B cell (primary cell): ENCODE data around the gene PSAP. TPM values are rescaled to one million over a fixed set of nuclear protein-coding genes. Genes with fewer than 3 reads are reported as not detected.
A peak's percentile ranks its signal among the peaks of the same experiment; 100 is the strongest.

Experiments
- ATAC-seq: fragments of 200-7000 bp; cut with Tn5 transposase; one replicate; pipeline ENCODE4 v1.10.0; 2021; ENCODE audit warnings: low read depth, mild to moderate bottlenecking, moderate number of reproducible peaks, moderate library complexity
- CTCF ChIA-PET: fragments of 350-600 bp; sonication (Branson Sonifier 250); formaldehyde crosslinking; loops from one replicate; lab custom pipeline; 2021; ENCODE audit warnings: antibody characterized with exemption, inconsistent platforms; lab: Charles Lee
- POLR2A ChIA-PET: fragments of 350-600 bp; sonication (Branson Sonifier 250); formaldehyde crosslinking; loops from one replicate; lab custom pipeline; 2021; ENCODE audit warnings: antibody characterized with exemption; lab: Charles Lee
- DNase-seq: peaks from one replicate; pipeline ENCODE4 v3.0.0; 2013
- H2AFZ ChIP-seq: 2 replicates; pipeline ENCODE4 v1.6.1; 2012; ENCODE audit warnings: mild to moderate bottlenecking, low read depth, low read length; ENCODE audit not compliant: insufficient read depth, poor library complexity, severe bottlenecking
- H3K27ac ChIP-seq, 2 donors: 1 replicate in 1 of 2; 2 replicates in 1 of 2; pipeline ENCODE4 v1.5.1; 2012 to 2013; ENCODE audit warnings: low read length in 2 of 2, mild to moderate bottlenecking in 2 of 2, moderate library complexity in 1 of 2
- H3K27me3 ChIP-seq, 4 experiments: fragments of 200-600 bp in 1 of 4; sonication (generic) in 1 of 4; replicated peaks in 1 of 4; 1 replicate in 2 of 4; 2 replicates in 2 of 4; pipeline versions ENCODE4 v1.6.1 to v1.7.0; 2013 to 2016; ENCODE audit warnings: low read length in 3 of 4, mild to moderate bottlenecking in 2 of 4, mixed read lengths in 1 of 4, moderate library complexity in 1 of 4; ENCODE audit not compliant: insufficient read depth in 4 of 4, control insufficient read depth in 3 of 4; ENCODE audit errors: control extremely low read depth in 1 of 4
- H3K36me3 ChIP-seq, 2 experiments: replicated peaks in 1 of 2; 1 replicate in 1 of 2; 2 replicates in 1 of 2; pipeline versions ENCODE4 v1.6.1 to v1.7.1; 2013; ENCODE audit warnings: low read length in 1 of 2; ENCODE audit not compliant: insufficient read depth in 2 of 2, control insufficient read depth in 1 of 2; ENCODE audit errors: control extremely low read depth in 1 of 2, extremely low read depth in 1 of 2
- H3K4me1 ChIP-seq, 2 donors: fragments of 200-600 bp in 1 of 2; sonication (generic) in 1 of 2; 1 replicate in 1 of 2; 2 replicates in 1 of 2; pipeline versions ENCODE4 v1.5.1 to v1.6.1; 2013 to 2017; ENCODE audit warnings: low read length in 2 of 2; ENCODE audit not compliant: control insufficient read depth in 2 of 2, insufficient read depth in 2 of 2
- H3K4me2 ChIP-seq: replicated peaks from 2 replicates; pipeline ENCODE3; 2012; ENCODE audit warnings: mild to moderate bottlenecking, low read depth, low read length; ENCODE audit not compliant: poor library complexity, severe bottlenecking
- H3K4me3 ChIP-seq, 5 experiments: fragments of 200-600 bp in 1 of 5; sonication (generic) in 1 of 5; 1 replicate in 3 of 5; 2 replicates in 2 of 5; pipeline versions ENCODE4 v1.5.1 to v1.7.0; 2011 to 2016; ENCODE audit warnings: low read length in 4 of 5, mild to moderate bottlenecking in 4 of 5, low read depth in 2 of 5, control low read depth in 1 of 5, moderate library complexity in 1 of 5; ENCODE audit not compliant: insufficient read depth in 1 of 5; ENCODE audit errors: control extremely low read depth in 1 of 5, extremely low read depth in 1 of 5
- H3K79me2 ChIP-seq: fragments of 200-600 bp; sonication (generic); one replicate; pipeline ENCODE4 v1.6.0; 2016; ENCODE audit warnings: low read length; ENCODE audit not compliant: control insufficient read depth, insufficient read depth
- H3K9ac ChIP-seq: fragments of 200-600 bp; sonication (generic); 2 replicates; pipeline ENCODE4 v1.6.1; 2017; ENCODE audit warnings: mild to moderate bottlenecking, low read length, moderate library complexity
- H3K9me3 ChIP-seq, 3 donors: one replicate each; pipeline versions ENCODE4 v1.6.1 to v1.7.1; 2013; ENCODE audit warnings: low read length in 2 of 3; ENCODE audit not compliant: control insufficient read depth in 2 of 3, insufficient read depth in 1 of 3; ENCODE audit errors: control extremely low read depth in 1 of 3
- H4K20me1 ChIP-seq: 2 replicates; pipeline ENCODE4 v1.6.0; 2012; ENCODE audit warnings: mild to moderate bottlenecking, low read length; ENCODE audit not compliant: insufficient read depth, control insufficient read depth, poor library complexity, severe bottlenecking
- H3K27ac Mint-ChIP-seq: one replicate; pipeline ENCODE4 v1.8.0; 2021; ENCODE audit warnings: mixed read lengths
- H3K27me3 Mint-ChIP-seq: one replicate; pipeline ENCODE4 v1.8.0; 2021; ENCODE audit warnings: mixed read lengths
- H3K4me1 Mint-ChIP-seq: one replicate; pipeline ENCODE4 v1.8.0; 2021; ENCODE audit warnings: mixed read lengths
- H3K4me3 Mint-ChIP-seq: one replicate; pipeline ENCODE4 v1.8.0; 2021; ENCODE audit warnings: mixed read lengths
- H3K9me3 Mint-ChIP-seq: one replicate; pipeline ENCODE4 v1.8.0; 2022; ENCODE audit warnings: mixed read lengths; ENCODE audit not compliant: insufficient read depth
- EZH2 ChIP-seq: IDR thresholded peaks from 2 replicates; pipeline ENCODE4 v1.6.1; 2012; ENCODE audit warnings: borderline replicate concordance, low read depth, mild to moderate bottlenecking, moderate library complexity, low read length; ENCODE audit not compliant: insufficient read depth, poor library complexity, severe bottlenecking
- WGBS: methylation state at CpG from one replicate; pipeline ENCODE4 v1.1.5; 2013; ENCODE audit warnings: missing lambda C conversion rate; ENCODE audit not compliant: insufficient coverage; 5-methylcytosine and 5-hydroxymethylcytosine counted together
- intact Hi-C: fragments of 100-400 bp; cut with micrococcal nuclease; formaldehyde crosslinking; loops from one replicate; pipeline ENCODE4 v1.10.0; 2022
- polyA plus RNA-seq: library from polyadenylated mRNA; depleted of rRNA; stranded (reverse); fragments of >200 nt; gene quantifications from 2 replicates; pipeline ENCODE4 v1.2.3, GENCODE V29; 2012
- total RNA-seq, 2 donors: library from RNA; stranded (reverse); fragments of 120-200 nt in 1 of 2; gene quantifications; 1 replicate in 1 of 2; 2 replicates in 1 of 2; pipeline versions ENCODE4 v1.2.3 to v1.2.4, GENCODE V29; 2013 to 2022
- TF ChIP-seq, protein P1 (sequence below): fragments of 200-600 bp; IDR thresholded peaks from one replicate; pipeline ENCODE4 v1.8.0; 2022; ENCODE audit warnings: antibody characterized with exemption, mild to moderate bottlenecking

PSAP gene
- total and polyA plus RNA-seq, 2 donors (not counting 1 experiment from before 2014, with no cell fraction given): 206 to 509 TPM

GRCh38 chr10:71823356-71823755 lies 27.7 kb downstream of the PSAP start:
- Histone ChIP-seq H4K20me1 (peaks cover 6% of the 10 kb centered on the region), H2AFZ (no peak overlapping the region), H3K36me3 (peaks cover 7 to 91% of the 10 kb centered on the region in 2 experiments), H3K79me2 (no peaks in the 10 kb centered on the region), H3K4me2 (no peak overlapping the region), H3K27me3 (no peaks in the 10 kb centered on the region), H3K4me1 (no peaks in the 10 kb centered on the region), H3K27ac (no peak overlapping the region), H3K4me3 (no peak overlapping the region), H3K9ac (no peak overlapping the region), H3K9me3 (no peaks in the 10 kb centered on the region)
- ATAC-seq (no peak), DNase-seq (no peak)
- Mint-ChIP-seq H3K9me3 (no peaks in the 10 kb centered on the region), H3K4me1 (no peaks in the 10 kb centered on the region), H3K27ac (no peak overlapping the region), H3K4me3 (no peak overlapping the region), H3K27me3 (no peaks in the 10 kb centered on the region)
- TF ChIP-seq EZH2: no peak
- TF ChIP-seq, protein P1, sequence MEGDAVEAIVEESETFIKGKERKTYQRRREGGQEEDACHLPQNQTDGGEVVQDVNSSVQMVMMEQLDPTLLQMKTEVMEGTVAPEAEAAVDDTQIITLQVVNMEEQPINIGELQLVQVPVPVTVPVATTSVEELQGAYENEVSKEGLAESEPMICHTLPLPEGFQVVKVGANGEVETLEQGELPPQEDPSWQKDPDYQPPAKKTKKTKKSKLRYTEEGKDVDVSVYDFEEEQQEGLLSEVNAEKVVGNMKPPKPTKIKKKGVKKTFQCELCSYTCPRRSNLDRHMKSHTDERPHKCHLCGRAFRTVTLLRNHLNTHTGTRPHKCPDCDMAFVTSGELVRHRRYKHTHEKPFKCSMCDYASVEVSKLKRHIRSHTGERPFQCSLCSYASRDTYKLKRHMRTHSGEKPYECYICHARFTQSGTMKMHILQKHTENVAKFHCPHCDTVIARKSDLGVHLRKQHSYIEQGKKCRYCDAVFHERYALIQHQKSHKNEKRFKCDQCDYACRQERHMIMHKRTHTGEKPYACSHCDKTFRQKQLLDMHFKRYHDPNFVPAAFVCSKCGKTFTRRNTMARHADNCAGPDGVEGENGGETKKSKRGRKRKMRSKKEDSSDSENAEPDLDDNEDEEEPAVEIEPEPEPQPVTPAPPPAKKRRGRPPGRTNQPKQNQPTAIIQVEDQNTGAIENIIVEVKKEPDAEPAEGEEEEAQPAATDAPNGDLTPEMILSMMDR: no peak
- ChIA-PET POLR2A (no interaction called here), CTCF (interaction anchor here (1.3 to 2.5 kb wide), 3 partner anchors 11 to 74 kb away, joined by 3 to 10 read pairs (median 7); no protein-coding TSS in a partner anchor)
- 100% methylated on average over 3 of the region's 4 CpGs for WGBS
- intact Hi-C loops: no loop called here

DNA sequence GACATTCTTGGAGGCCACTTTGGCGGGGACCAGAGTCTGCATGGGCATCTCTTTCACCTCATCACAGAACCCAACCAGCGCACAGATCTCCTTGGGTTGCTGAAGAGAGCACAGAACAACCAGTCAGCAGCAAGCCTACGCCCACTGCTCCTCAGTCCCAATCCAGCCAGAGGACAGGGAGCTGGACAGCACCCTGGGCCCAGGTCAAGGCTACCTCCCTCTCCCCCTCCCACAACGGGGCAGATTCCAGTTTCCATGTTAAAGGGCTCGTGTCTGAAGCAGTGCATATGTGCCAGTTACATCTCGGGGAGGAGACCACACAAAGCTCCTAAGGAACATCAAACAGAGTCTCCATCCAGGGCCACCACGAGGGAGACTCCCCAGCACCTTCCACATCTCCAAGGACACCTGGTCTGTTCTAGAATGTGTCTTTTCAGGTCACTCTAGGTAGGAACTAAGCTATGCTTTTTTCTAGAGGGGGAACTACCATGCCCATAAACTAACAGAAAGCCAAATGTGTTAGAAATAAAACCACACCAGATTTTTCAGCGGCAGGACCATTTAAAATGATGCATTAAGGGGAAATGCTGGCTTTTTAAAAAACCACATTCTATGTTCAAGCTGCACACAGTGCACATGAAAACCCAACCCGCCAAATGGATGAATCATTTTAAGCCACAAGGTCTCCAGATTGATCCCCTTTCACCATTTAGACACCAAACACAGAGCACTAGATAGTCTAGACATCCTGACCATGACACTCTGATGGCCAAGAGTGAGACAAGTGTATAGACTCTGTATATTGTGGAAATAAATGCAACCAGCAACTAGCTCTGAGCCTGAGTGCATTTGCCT lies 28.9 kb downstream of the PSAP start:
- ChIA-PET POLR2A (no interaction called here), CTCF (interaction anchor here (0.9 to 2.5 kb wide), 4 partner anchors 10 to 125 kb away, joined by 3 to 10 read pairs (median 6); no protein-coding TSS in a partner anchor)
- TF ChIP-seq, protein P1: no peak
- TF ChIP-seq EZH2: no peak
- H3K9ac ChIP-seq: no peak overlapping the region
- DNase-seq: no peak
- Mint-ChIP-seq H3K27me3 (no peaks in the 10 kb centered on the region), H3K9me3 (no peaks in the 10 kb centered on the region), H3K4me3 (no peak overlapping the region), H3K4me1 (no peaks in the 10 kb centered on the region), H3K27ac (peak overlapping the region; percentile 11)
- no peak overlapping the region for H3K4me2 ChIP-seq
- intact Hi-C loops: no loop called here
- 86% methylated on average over 6 of the region's 9 CpGs for WGBS
- no peak for ATAC-seq
- no peak overlapping the region for H3K4me3 ChIP-seq
- peaks cover 6% of the 10 kb centered on the region for H4K20me1 ChIP-seq
- H3K36me3 ChIP-seq: peaks cover 7 to 95% of the 10 kb centered on the region in 2 experiments
- H3K9me3 ChIP-seq: no peaks in the 10 kb centered on the region
- no peaks in the 10 kb centered on the region for H3K27me3 ChIP-seq
- H3K4me1 ChIP-seq: no peaks in the 10 kb centered on the region
- H2AFZ ChIP-seq: no peak overlapping the region
- H3K79me2 ChIP-seq: no peaks in the 10 kb centered on the region
- H3K27ac ChIP-seq: no peak overlapping the region
